ENCODE data around the gene NFU1. TPM values are rescaled to one million over a fixed set of nuclear protein-coding genes. Genes with fewer than 3 reads are reported as not detected.

The NFU1 gene
- total and polyA plus RNA-seq, 5 donors from 2014 or later: 21.3 to 99.3 (median 77.5) TPM

GRCh38 chr2:69400121-69400520 is 37.1 kb downstream of the NFU1 start:
- H3K4me1 Mint-ChIP-seq: peaks cover 0 to 3% (median 0%) of the 10 kb centered on the region in 4 donors
- no peak overlapping the region for H3K27ac Mint-ChIP-seq
- H3K4me3 Mint-ChIP-seq: no peak overlapping the region
- no peak overlapping the region for H3K4me3 ChIP-seq (ENCODE audit: low read depth, low read length)
- no peaks in the 10 kb centered on the region for H3K9me3 Mint-ChIP-seq
- ATAC-seq (ENCODE audit: low read depth in 2 of 2) (no peak), DNase-seq (no peak)
- H3K4me1 ChIP-seq (ENCODE audit: control insufficient read depth, insufficient read depth, low read length, poor library complexity, severe bottlenecking): no peaks in the 10 kb centered on the region
- no peak overlapping the region for H3K27ac ChIP-seq (ENCODE audit: insufficient read depth, low read length, poor library complexity, severe bottlenecking)
- peaks cover 56% of the 10 kb centered on the region for H3K36me3 ChIP-seq (ENCODE audit: control insufficient read depth, insufficient read depth, low read length)
- H3K36me3 Mint-ChIP-seq: peaks cover 34% of the 10 kb centered on the region
- no peaks in the 10 kb centered on the region for H3K27me3 ChIP-seq (ENCODE audit: control insufficient read depth, insufficient read depth, low read length)
- H3K9me3 ChIP-seq (ENCODE audit: control insufficient read depth in 2 of 2, low read length in 2 of 2): no peaks in the 10 kb centered on the region
- H3K27me3 Mint-ChIP-seq: no peaks in the 10 kb centered on the region

DNA sequence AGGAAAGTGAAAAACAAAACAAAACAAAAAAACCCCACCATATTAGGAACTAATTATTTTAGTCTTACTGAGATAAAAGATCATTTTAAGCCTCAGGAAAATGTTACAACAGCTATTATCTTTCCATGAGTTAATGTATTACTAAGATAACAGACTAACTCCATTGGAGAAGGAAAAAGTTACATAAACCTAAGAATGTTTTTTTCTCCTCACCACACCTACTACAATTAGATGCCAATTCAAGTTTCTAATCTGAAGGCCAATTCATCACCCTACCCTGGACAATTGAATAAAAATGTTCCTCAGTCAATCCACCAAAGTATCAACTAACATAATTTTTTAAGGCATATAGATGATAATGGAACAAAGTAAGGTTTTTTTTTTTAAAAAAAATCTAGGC is 40.0 kb downstream of the NFU1 start:
- DNase-seq (no peak), ATAC-seq (ENCODE audit: low read depth in 2 of 2) (no peak)
- Histone ChIP-seq H3K9me3 (ENCODE audit: control insufficient read depth in 2 of 2, low read length in 2 of 2) (no peaks in the 10 kb centered on the region), H3K36me3 (ENCODE audit: control insufficient read depth, insufficient read depth, low read length) (peaks cover 39% of the 10 kb centered on the region), H3K27me3 (ENCODE audit: control insufficient read depth, insufficient read depth, low read length) (no peaks in the 10 kb centered on the region), H3K4me3 (ENCODE audit: low read depth, low read length) (no peak overlapping the region), H3K4me1 (ENCODE audit: control insufficient read depth, insufficient read depth, low read length, poor library complexity, severe bottlenecking) (no peaks in the 10 kb centered on the region), H3K27ac (ENCODE audit: insufficient read depth, low read length, poor library complexity, severe bottlenecking) (no peak overlapping the region)
- Mint-ChIP-seq H3K27ac (no peak overlapping the region), H3K4me1 (peaks cover 0 to 2% (median 0%) of the 10 kb centered on the region in 4 donors), H3K36me3 (peaks cover 40% of the 10 kb centered on the region), H3K4me3 (no peak overlapping the region), H3K27me3 (no peaks in the 10 kb centered on the region), H3K9me3 (no peaks in the 10 kb centered on the region)

- Histone ChIP-seq H3K4me3 (ENCODE audit: low read depth, low read length) (no peak overlapping the region), H3K36me3 (ENCODE audit: control insufficient read depth, insufficient read depth, low read length) (peaks cover 32% of the 10 kb centered on the region), H3K27me3 (ENCODE audit: control insufficient read depth, insufficient read depth, low read length) (no peaks in the 10 kb centered on the region), H3K9me3 (ENCODE audit: control insufficient read depth in 2 of 2, low read length in 2 of 2) (no peaks in the 10 kb centered on the region), H3K27ac (ENCODE audit: insufficient read depth, low read length, poor library complexity, severe bottlenecking) (no peak overlapping the region), H3K4me1 (ENCODE audit: control insufficient read depth, insufficient read depth, low read length, poor library complexity, severe bottlenecking) (no peaks in the 10 kb centered on the region)
- ATAC-seq (ENCODE audit: low read depth in 2 of 2) (no peak), DNase-seq (no peak)
- no peaks in the 10 kb centered on the region for H3K4me1 Mint-ChIP-seq
- H3K9me3 Mint-ChIP-seq: no peaks in the 10 kb centered on the region
- no peak overlapping the region for H3K27ac Mint-ChIP-seq
- H3K27me3 Mint-ChIP-seq: no peaks in the 10 kb centered on the region
- peaks cover 33% of the 10 kb centered on the region for H3K36me3 Mint-ChIP-seq
- H3K4me3 Mint-ChIP-seq: no peak overlapping the region
Measured at GRCh38 chr2:69395866-69396265, 41.4 kb downstream of the NFU1 start.

DNA sequence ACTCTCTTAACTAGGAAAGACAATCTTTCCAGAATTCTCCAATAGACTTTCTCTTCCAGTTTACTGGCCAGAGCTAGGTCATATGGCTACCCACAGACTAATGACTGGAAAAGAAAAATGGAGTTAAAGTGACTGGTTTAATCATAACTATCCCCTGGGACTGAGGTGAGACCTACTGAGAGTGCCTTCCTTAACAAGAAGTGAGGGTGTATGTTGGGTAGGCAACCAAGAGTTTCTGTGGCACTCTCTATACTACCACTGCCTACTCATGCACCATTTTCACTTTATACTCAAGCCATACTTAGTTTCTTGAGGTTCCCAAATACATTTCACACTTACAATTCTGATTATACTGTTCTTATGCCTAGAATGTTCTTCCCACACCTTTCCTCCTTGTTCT is 43.3 kb downstream of the NFU1 start:
- Mint-ChIP-seq H3K36me3 (peaks cover 23% of the 10 kb centered on the region), H3K27me3 (no peaks in the 10 kb centered on the region), H3K27ac (no peak overlapping the region)

DNA sequence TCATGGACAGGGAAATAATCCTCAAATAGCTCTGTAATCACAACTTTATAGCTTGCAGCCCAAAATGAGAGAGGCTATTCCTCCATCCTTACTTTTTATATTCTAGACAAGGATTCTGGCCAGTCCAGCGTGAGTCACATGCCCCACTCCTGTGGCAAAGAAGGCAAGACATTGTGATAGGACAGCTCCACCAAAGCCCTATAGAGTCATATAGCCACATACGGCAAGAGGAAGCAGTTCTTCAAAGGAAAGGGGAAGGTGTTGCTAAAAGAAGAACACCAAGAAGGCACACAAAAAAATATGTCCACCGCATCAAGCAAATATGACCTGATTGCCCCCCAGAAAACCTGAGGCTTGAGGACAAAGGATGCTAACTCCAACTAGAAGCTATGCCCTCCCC is 46.8 kb downstream of the NFU1 start:
- H3K4me3 Mint-ChIP-seq: peak overlapping the region in 1 of 4 donors; percentile 61
- no peak overlapping the region for H3K27ac Mint-ChIP-seq
- H3K36me3 ChIP-seq (ENCODE audit: control insufficient read depth, insufficient read depth, low read length): peaks cover 5% of the 10 kb centered on the region
- H3K9me3 ChIP-seq (ENCODE audit: control insufficient read depth in 2 of 2, low read length in 2 of 2): no peaks in the 10 kb centered on the region
- no peaks in the 10 kb centered on the region for H3K27me3 Mint-ChIP-seq
- H3K4me1 Mint-ChIP-seq: peaks cover 8 to 20% (median 12%) of the 10 kb centered on the region in 4 donors
- no peak overlapping the region for H3K4me3 ChIP-seq (ENCODE audit: low read depth, low read length)
- no peaks in the 10 kb centered on the region for H3K27me3 ChIP-seq (ENCODE audit: control insufficient read depth, insufficient read depth, low read length)
- no peak for DNase-seq
- no peaks in the 10 kb centered on the region for H3K9me3 Mint-ChIP-seq
- no peak for ATAC-seq (ENCODE audit: low read depth in 2 of 2)
- peaks cover 17% of the 10 kb centered on the region for H3K4me1 ChIP-seq (ENCODE audit: control insufficient read depth, insufficient read depth, low read length, poor library complexity, severe bottlenecking)
- no peak overlapping the region for H3K27ac ChIP-seq (ENCODE audit: insufficient read depth, low read length, poor library complexity, severe bottlenecking)
- peaks cover 16% of the 10 kb centered on the region for H3K36me3 Mint-ChIP-seq

More for the DNA sequence above, 43.3 kb downstream of the NFU1 start:
- no peaks in the 10 kb centered on the region for H3K4me1 ChIP-seq (ENCODE audit: control insufficient read depth, insufficient read depth, low read length, poor library complexity, severe bottlenecking)
- Mint-ChIP-seq H3K9me3 (no peaks in the 10 kb centered on the region), H3K4me3 (no peak overlapping the region), H3K4me1 (peaks cover 0 to under 1% (median 0%) of the 10 kb centered on the region in 4 donors)
- H3K27me3 ChIP-seq (ENCODE audit: control insufficient read depth, insufficient read depth, low read length): no peaks in the 10 kb centered on the region
- peaks cover 25% of the 10 kb centered on the region for H3K36me3 ChIP-seq (ENCODE audit: control insufficient read depth, insufficient read depth, low read length)
- H3K9me3 ChIP-seq (ENCODE audit: control insufficient read depth in 2 of 2, low read length in 2 of 2): no peaks in the 10 kb centered on the region
- no peak overlapping the region for H3K4me3 ChIP-seq (ENCODE audit: low read depth, low read length)
- H3K27ac ChIP-seq (ENCODE audit: insufficient read depth, low read length, poor library complexity, severe bottlenecking): no peak overlapping the region
- no peak for ATAC-seq (ENCODE audit: low read depth in 2 of 2)
- no peak for DNase-seq

DNA sequence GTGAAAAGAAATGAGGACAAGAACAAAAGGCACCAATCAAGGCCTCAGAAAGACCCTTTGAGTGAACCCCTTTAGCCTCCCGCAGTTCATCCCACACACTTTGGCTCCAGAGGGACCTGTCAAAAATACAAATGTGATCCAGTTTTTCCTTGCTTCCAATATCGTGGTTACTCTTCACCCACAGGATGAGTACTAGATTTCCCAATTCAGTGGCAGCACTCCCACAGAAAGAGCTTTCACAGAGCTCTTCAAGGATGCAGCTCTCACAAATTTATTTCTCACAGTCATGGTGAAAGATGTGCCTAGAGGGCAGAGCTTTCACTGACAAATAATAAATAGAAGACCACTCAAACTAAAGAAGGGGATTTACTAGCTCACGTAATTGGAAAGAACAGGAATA is 47.2 kb downstream of the NFU1 start:
- no peak for ATAC-seq (ENCODE audit: low read depth in 2 of 2)
- Mint-ChIP-seq H3K27ac (no peak overlapping the region), H3K4me3 (no peak overlapping the region), H3K9me3 (no peaks in the 10 kb centered on the region), H3K36me3 (peaks cover 15% of the 10 kb centered on the region), H3K4me1 (peaks cover 10 to 21% (median 12%) of the 10 kb centered on the region in 4 donors), H3K27me3 (no peaks in the 10 kb centered on the region)
- Histone ChIP-seq H3K9me3 (ENCODE audit: control insufficient read depth in 2 of 2, low read length in 2 of 2) (no peaks in the 10 kb centered on the region), H3K36me3 (ENCODE audit: control insufficient read depth, insufficient read depth, low read length) (peaks cover 5% of the 10 kb centered on the region), H3K27ac (ENCODE audit: insufficient read depth, low read length, poor library complexity, severe bottlenecking) (no peak overlapping the region), H3K4me1 (ENCODE audit: control insufficient read depth, insufficient read depth, low read length, poor library complexity, severe bottlenecking) (peaks cover 21% of the 10 kb centered on the region), H3K27me3 (ENCODE audit: control insufficient read depth, insufficient read depth, low read length) (no peaks in the 10 kb centered on the region), H3K4me3 (ENCODE audit: low read depth, low read length) (no peak overlapping the region)
- DNase-seq: no peak

DNA sequence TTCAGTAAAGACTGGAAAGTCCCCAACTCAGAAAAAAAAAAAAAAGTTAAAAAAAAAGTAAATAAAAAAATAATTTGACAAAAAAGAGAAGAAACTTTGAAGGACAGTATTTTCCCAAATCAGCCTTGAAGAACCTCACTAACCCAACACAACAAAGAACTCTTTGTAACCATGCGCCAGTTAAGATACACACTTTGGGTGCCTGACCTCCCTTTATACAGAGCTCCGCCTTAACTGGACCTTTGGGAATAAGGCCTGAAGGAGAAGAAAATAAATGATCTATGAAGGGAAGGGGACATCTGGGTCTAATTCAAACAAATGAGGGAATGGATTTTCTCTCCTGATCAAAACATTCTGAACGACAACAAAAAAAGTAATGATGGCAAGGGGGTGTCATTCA is 48.0 kb downstream of the NFU1 start:
- H3K9me3 Mint-ChIP-seq: no peaks in the 10 kb centered on the region
- H3K27me3 Mint-ChIP-seq: no peaks in the 10 kb centered on the region
- Histone ChIP-seq H3K27ac (ENCODE audit: insufficient read depth, low read length, poor library complexity, severe bottlenecking) (no peak overlapping the region), H3K36me3 (ENCODE audit: control insufficient read depth, insufficient read depth, low read length) (no peaks in the 10 kb centered on the region), H3K4me1 (ENCODE audit: control insufficient read depth, insufficient read depth, low read length, poor library complexity, severe bottlenecking) (peaks cover 27% of the 10 kb centered on the region), H3K27me3 (ENCODE audit: control insufficient read depth, insufficient read depth, low read length) (no peaks in the 10 kb centered on the region), H3K4me3 (ENCODE audit: low read depth, low read length) (no peak overlapping the region), H3K9me3 (ENCODE audit: control insufficient read depth in 2 of 2, low read length in 2 of 2) (no peaks in the 10 kb centered on the region)
- H3K4me1 Mint-ChIP-seq: peaks cover 10 to 28% (median 15%) of the 10 kb centered on the region in 4 donors
- peak overlapping the region in 2 of 4 donors; percentile 43 for H3K4me3 Mint-ChIP-seq
- peaks cover 8% of the 10 kb centered on the region for H3K36me3 Mint-ChIP-seq
- ATAC-seq (ENCODE audit: low read depth in 2 of 2) (no peak), DNase-seq (no peak)
- no peak overlapping the region for H3K27ac Mint-ChIP-seq

GRCh38 chr2:69387770-69388481 is 49.3 kb downstream of the NFU1 start:
- Histone ChIP-seq H3K27me3 (ENCODE audit: control insufficient read depth, insufficient read depth, low read length) (no peaks in the 10 kb centered on the region), H3K4me3 (ENCODE audit: low read depth, low read length) (peak overlapping the region; percentile 79), H3K36me3 (ENCODE audit: control insufficient read depth, insufficient read depth, low read length) (no peaks in the 10 kb centered on the region), H3K9me3 (ENCODE audit: control insufficient read depth in 2 of 2, low read length in 2 of 2) (no peaks in the 10 kb centered on the region), H3K4me1 (ENCODE audit: control insufficient read depth, insufficient read depth, low read length, poor library complexity, severe bottlenecking) (peaks cover 27% of the 10 kb centered on the region), H3K27ac (ENCODE audit: insufficient read depth, low read length, poor library complexity, severe bottlenecking) (no peak overlapping the region)
- H3K4me3 Mint-ChIP-seq: peak overlapping the region; percentile 89 to 97 (median 91)
- no peak for DNase-seq
- peaks cover 15 to 39% (median 22%) of the 10 kb centered on the region in 4 donors for H3K4me1 Mint-ChIP-seq
- H3K36me3 Mint-ChIP-seq: no peaks in the 10 kb centered on the region
- ATAC-seq (ENCODE audit: low read depth in 2 of 2): no peak
- H3K27me3 Mint-ChIP-seq: no peaks in the 10 kb centered on the region
- no peaks in the 10 kb centered on the region for H3K9me3 Mint-ChIP-seq
- H3K27ac Mint-ChIP-seq: peak overlapping the region; percentile 75 to 92 (median 89)

Measured in CD4-positive, CD25-positive, alpha-beta regulatory T cell (primary cell).